H1 (cell line): ENCODE measurements around the gene PTPRT. TPM values are rescaled to one million over a fixed set of nuclear protein-coding genes. Genes with fewer than 3 reads are reported as not detected.

Source experiments
- CTCF ChIA-PET: fragments of 300-600 bp; sonication (Branson Sonifier 250); formaldehyde crosslinking; loops from one replicate; lab custom pipeline; 2021; ENCODE audit not compliant: partially characterized antibody; lab: Charles Lee
- POLR2A ChIA-PET: fragments of 300-600 bp; sonication (Branson Sonifier 250); formaldehyde crosslinking; loops from one replicate; lab custom pipeline; 2021; ENCODE audit warnings: inconsistent platforms; ENCODE audit not compliant: partially characterized antibody; lab: Charles Lee
- DNase-seq, 2 experiments: peaks; one replicate each; pipeline versions ENCODE4 v3.0.0 to v3.0.0-alpha.2; 2010 to 2022; ENCODE audit warnings: low spot score in 2 of 2, low read depth in 1 of 2, mixed read lengths in 1 of 2
- FAIRE-seq: peaks from 2 replicates; lab custom pipeline; 2011; peaks lifted over from hg19 to GRCh38; lab: Jason Lieb, UNC
- H2AFZ ChIP-seq: 2 replicates; pipeline ENCODE4 v1.8.1; 2012; ENCODE audit warnings: low read length, inconsistent platforms
- H2AK5ac ChIP-seq: 2 replicates; pipeline ENCODE4 v1.6.1; 2013; ENCODE audit warnings: low read depth, low read length
- H2BK120ac ChIP-seq: replicated peaks from 2 replicates; pipeline ENCODE3; 2013; ENCODE audit warnings: low read depth, low read length, inconsistent platforms
- H2BK12ac ChIP-seq: 2 replicates; pipeline ENCODE4 v1.6.1; 2013; ENCODE audit warnings: low read depth, low read length
- H2BK15ac ChIP-seq: 2 replicates; pipeline ENCODE4 v1.6.1; 2013; ENCODE audit warnings: low read length
- H2BK20ac ChIP-seq: 2 replicates; pipeline ENCODE4 v1.6.1; 2013; ENCODE audit warnings: low read length
- H2BK5ac ChIP-seq: 2 replicates; pipeline ENCODE4 v1.6.1; 2013; ENCODE audit warnings: low read depth, low read length
- H3K14ac ChIP-seq: 2 replicates; pipeline ENCODE4 v1.6.1; 2013; ENCODE audit warnings: inconsistent platforms; ENCODE audit not compliant: insufficient read length
- H3K18ac ChIP-seq: 2 replicates; pipeline ENCODE4 v1.6.1; 2013; ENCODE audit warnings: low read length; ENCODE audit errors: extremely low read depth
- H3K23ac ChIP-seq: 2 replicates; pipeline ENCODE4 v1.6.1; 2013; ENCODE audit warnings: inconsistent platforms; ENCODE audit not compliant: insufficient read length
- H3K23me2 ChIP-seq: 2 replicates; pipeline ENCODE4 v1.6.1; 2013; ENCODE audit warnings: low read depth, low read length
- H3K27ac ChIP-seq: 2 replicates; pipeline ENCODE4 v1.6.1; 2011; ENCODE audit warnings: low read depth, low read length, inconsistent platforms
- H3K27me3 ChIP-seq, 4 experiments: replicated peaks in 1 of 4; 1 replicate in 1 of 4; 2 replicates in 3 of 4; pipeline versions ENCODE4 v1.6.1 to v1.8.1; 2011 to 2013; ENCODE audit warnings: low read length in 3 of 4, mild to moderate bottlenecking in 3 of 4, inconsistent platforms in 2 of 4, mixed read lengths in 2 of 4, moderate library complexity in 1 of 4; ENCODE audit not compliant: control insufficient read depth in 3 of 4, insufficient read depth in 3 of 4; ENCODE audit errors: extremely low read depth in 1 of 4
- H3K36me3 ChIP-seq, 4 experiments: 2 replicates each; pipeline versions ENCODE4 v1.6.1 to v1.8.1; 2011 to 2013; ENCODE audit warnings: mild to moderate bottlenecking in 4 of 4, low read length in 3 of 4, moderate library complexity in 2 of 4, control low read depth in 1 of 4, inconsistent platforms in 1 of 4; ENCODE audit not compliant: insufficient read depth in 4 of 4, control insufficient read depth in 2 of 4
- H3K4ac ChIP-seq: replicated peaks from 2 replicates; pipeline ENCODE3; 2013; ENCODE audit warnings: low read length, low read depth, mixed read lengths, inconsistent platforms; ENCODE audit not compliant: insufficient read length
- H3K4me1 ChIP-seq, 4 experiments: replicated peaks in 1 of 4; 1 replicate in 1 of 4; 2 replicates in 3 of 4; pipeline versions ENCODE4 v1.6.1 to v1.8.1; 2011 to 2013; ENCODE audit warnings: low read length in 3 of 4, inconsistent platforms in 2 of 4, mixed read lengths in 1 of 4; ENCODE audit not compliant: insufficient read depth in 4 of 4, control insufficient read depth in 3 of 4
- H3K4me2 ChIP-seq, 2 experiments: 2 replicates each; pipeline versions ENCODE4 v1.6.1 to v1.8.1; 2011 to 2013; ENCODE audit warnings: low read depth in 2 of 2, low read length in 2 of 2, control low read depth in 1 of 2, inconsistent platforms in 1 of 2, mild to moderate bottlenecking in 1 of 2; ENCODE audit not compliant: insufficient read depth in 1 of 2
- H3K4me3 ChIP-seq, 4 experiments: fragments of 200-600, 300-600 bp in 1 of 4; sonication (generic), shearing (Covaris generic), sonication (Bioruptor Twin) in 1 of 4; 2 replicates each; pipeline versions ENCODE4 v1.5.1 to v1.8.1; 2011 to 2016; ENCODE audit warnings: low read length in 4 of 4, low read depth in 3 of 4, control low read depth in 2 of 4, inconsistent platforms in 2 of 4, mild to moderate bottlenecking in 2 of 4, mixed read lengths in 1 of 4, moderate library complexity in 1 of 4; ENCODE audit not compliant: insufficient read depth in 2 of 4; ENCODE audit errors: extremely low read depth in 1 of 4
- H3K56ac ChIP-seq: replicated peaks from 2 replicates; pipeline ENCODE3; 2013; ENCODE audit warnings: low read depth, mild to moderate bottlenecking, mixed read lengths, low read length, inconsistent platforms; ENCODE audit not compliant: insufficient read length
- H3K79me1 ChIP-seq: 2 replicates; pipeline ENCODE4 v1.6.1; 2013; ENCODE audit warnings: low read depth, low read length, control low read depth
- H3K79me2 ChIP-seq, 2 experiments: 2 replicates each; pipeline versions ENCODE4 v1.6.1 to v1.8.1; 2012 to 2013; ENCODE audit warnings: low read length in 2 of 2, mild to moderate bottlenecking in 2 of 2, inconsistent platforms in 1 of 2; ENCODE audit not compliant: insufficient read depth in 2 of 2, control insufficient read depth in 1 of 2
- H3K9ac ChIP-seq, 4 experiments: replicated peaks in 1 of 4; 1 replicate in 1 of 4; 2 replicates in 3 of 4; pipeline versions ENCODE4 v1.6.1 to v1.8.1; 2011 to 2013; ENCODE audit warnings: low read depth in 3 of 4, low read length in 3 of 4, control low read depth in 2 of 4, mild to moderate bottlenecking in 2 of 4, moderate library complexity in 2 of 4, inconsistent platforms in 1 of 4; ENCODE audit errors: extremely low read depth in 1 of 4
- H3K9me3 ChIP-seq, 2 experiments: 2 replicates each; pipeline versions ENCODE4 v1.6.1 to v1.8.1; 2012 to 2013; ENCODE audit warnings: mild to moderate bottlenecking in 2 of 2, moderate library complexity in 2 of 2, control low read depth in 1 of 2, inconsistent platforms in 1 of 2, low read depth in 1 of 2, low read length in 1 of 2, mixed read lengths in 1 of 2; ENCODE audit not compliant: insufficient read depth in 2 of 2
- H4K20me1 ChIP-seq, 2 experiments: replicated peaks in 1 of 2; 2 replicates each; pipeline versions ENCODE3 to v1.8.1; 2011 to 2013; ENCODE audit warnings: inconsistent platforms in 2 of 2, low read length in 2 of 2, mild to moderate bottlenecking in 1 of 2; ENCODE audit not compliant: insufficient read depth in 2 of 2, control insufficient read depth in 1 of 2
- H4K5ac ChIP-seq: 2 replicates; pipeline ENCODE4 v1.6.1; 2013; ENCODE audit warnings: low read length, low read depth, mixed read lengths, inconsistent platforms; ENCODE audit not compliant: insufficient read length
- H4K8ac ChIP-seq: 2 replicates; pipeline ENCODE4 v1.8.0; 2013; ENCODE audit warnings: mild to moderate bottlenecking, moderate library complexity, low read length, inconsistent platforms; ENCODE audit not compliant: insufficient read depth; ENCODE audit errors: extremely low read depth
- H4K91ac ChIP-seq: replicated peaks from 2 replicates; pipeline ENCODE3; 2013; ENCODE audit warnings: low read length, mixed read lengths, inconsistent platforms; ENCODE audit not compliant: insufficient read length
- CTCF ChIP-seq, 3 experiments: IDR thresholded peaks; 1 replicate in 2 of 3; 2 replicates in 1 of 3; pipeline versions ENCODE4 v1.5.1 to v1.6.1; 2011; ENCODE audit warnings: low read length in 3 of 3, mild to moderate bottlenecking in 3 of 3, inconsistent platforms in 2 of 3, low read depth in 1 of 3, moderate library complexity in 1 of 3; ENCODE audit not compliant: insufficient read depth in 1 of 3; ENCODE audit errors: control extremely low read depth in 1 of 3
- GABPA ChIP-seq: IDR thresholded peaks from 2 replicates; pipeline ENCODE4 v1.6.1; 2011; ENCODE audit warnings: mild to moderate bottlenecking, low read length, moderate library complexity, borderline replicate concordance; ENCODE audit not compliant: insufficient read depth
- JUN ChIP-seq: IDR thresholded peaks from 2 replicates; pipeline ENCODE4 v1.6.1; 2011; ENCODE audit warnings: low read depth, mild to moderate bottlenecking, improper control_type of control experiment, low read length
- SIRT6 ChIP-seq: IDR thresholded peaks from one replicate; pipeline ENCODE4 v1.7.1; 2012; ENCODE audit warnings: low read length, inconsistent platforms
- TAF1 ChIP-seq: IDR thresholded peaks from 2 replicates; pipeline ENCODE4 v1.6.1; 2011; ENCODE audit warnings: mild to moderate bottlenecking, low read depth, low read length
- WGBS, 2 experiments: shearing (Covaris generic) in 1 of 2; methylation state at CpG; one replicate each; pipeline versions ENCODE4 v1.1.6 to v1.1.7; 2013 to 2015; ENCODE audit warnings: low lambda C conversion rate in 2 of 2, mixed read lengths in 2 of 2, inconsistent platforms in 1 of 2, low coverage in 1 of 2, missing lambda C conversion rate in 1 of 2; ENCODE audit not compliant: insufficient replicate concordance in 2 of 2, insufficient coverage in 1 of 2, insufficient read length in 1 of 2; ENCODE audit errors: extremely low coverage in 1 of 2, missing lambda C conversion rate in 1 of 2; 5-methylcytosine and 5-hydroxymethylcytosine counted together
- polyA plus RNA-seq, 7 experiments: library from polyadenylated mRNA; depleted of rRNA in 3 of 7; stranded (reverse) in 5 of 7; unstranded in 2 of 7; fragments of >200 nt in 5 of 7; fragments of 200-250 nt in 2 of 7; gene quantifications; 1 replicate in 5 of 7; 2 replicates in 1 of 7; 4 replicates in 1 of 7; pipeline versions ENCODE4 v1.2.1 to v1.2.3, GENCODE V29; 2011 to 2013; ENCODE audit warnings: missing spikeins in 2 of 7, mixed read lengths in 2 of 7
- total RNA-seq: library from RNA; stranded (reverse); fragmentation: NEBNext Ultra II Directional; extraction: Animal tissue kit (Norgen Biotek cat#: 25700); gene quantifications from 2 replicates; pipeline ENCODE4 v1.2.1, GENCODE V29; 2021

Gene PTPRT
- total and polyA plus RNA-seq, 2 of the 8 experiments (the other 6 are each of a cell fraction or from before 2014, with no cell fraction given): 0.33 to 1.8 TPM

- POLR2A ChIA-PET: interaction anchor here (0.7 kb wide), 1 partner anchor 219 kb away, joined by 3 read pairs; no protein-coding TSS in a partner anchor
These were observed 704.8 kb downstream of the PTPRT start for GRCh38 chr20:42484790-42485375.

More at GRCh38 chr20:42484790-42485375, 704.8 kb downstream of the PTPRT start:
- Histone ChIP-seq H3K4me2 (no peak overlapping the region), H3K4ac (no peak overlapping the region), H3K36me3 (no peaks in the 10 kb centered on the region), H3K27me3 (no peaks in the 10 kb centered on the region; a peak in 1 of 7 replicates), H4K91ac (no peak overlapping the region), H3K9ac (no peak overlapping the region), H2AFZ (no peak overlapping the region), H2BK15ac (no peak overlapping the region), H2BK12ac (no peak overlapping the region), H3K79me2 (no peaks in the 10 kb centered on the region), H3K4me1 (no peaks in the 10 kb centered on the region), H3K4me3 (no peak overlapping the region), H3K23me2 (no peaks in the 10 kb centered on the region), H3K56ac (no peak overlapping the region), H3K9me3 (0 out of 4 replicates have a peak, but pooled peaks cover 0 to 3% of the 10 kb centered on the region in 2 experiments), H2BK20ac (no peak overlapping the region), H2AK5ac (no peak overlapping the region), H3K23ac (no peak overlapping the region), H3K79me1 (no peaks in the 10 kb centered on the region), H3K18ac (no peak overlapping the region), H2BK120ac (no peak overlapping the region), H4K20me1 (no peaks in the 10 kb centered on the region), H4K8ac (no peak overlapping the region), H3K14ac (no peak overlapping the region), H2BK5ac (no peak overlapping the region), H3K27ac (no peak overlapping the region), H4K5ac (no peak overlapping the region)
- FAIRE-seq (no peak), DNase-seq (no peak)
- CTCF ChIA-PET: interaction anchor here (0.6 to 1.7 kb wide), 13 partner anchors 10 to 703 kb away, joined by 3 to 6 read pairs (median 4); no protein-coding TSS in a partner anchor
- WGBS, 2 experiments: 91% methylated on average over 5 of the region's 5 CpGs; no CpG with 5 or more reads in 1 of the 2 experiments
- no peak for TF ChIP-seq TAF1
- TF ChIP-seq JUN: no peak
- no peak for TF ChIP-seq SIRT6
- no peak for TF ChIP-seq GABPA
- TF ChIP-seq CTCF (IDR thresholded peaks at IDR 0.05; ENCODE audit: control extremely low read depth in 1 of 3, insufficient read depth in 1 of 3, low read depth in 1 of 3, low read length in 3 of 3): no peak
